ENCODE results near the gene SLC2A13. TPM values are rescaled to one million over a fixed set of nuclear protein-coding genes. Genes with fewer than 3 reads are reported as not detected.

Gene SLC2A13
- polyA plus RNA-seq, 1 donor (not counting 4 experiments of a cell fraction or from before 2014, with no cell fraction given): 1.1 TPM

- H3K79me2 ChIP-seq (ENCODE audit: control insufficient read depth, insufficient read depth, low read length): no peaks in the 10 kb centered on the region
- no peaks in the 10 kb centered on the region for H3K4me1 ChIP-seq (ENCODE audit: control insufficient read depth, extremely low read depth, insufficient read depth, low read length)
- H4K20me1 ChIP-seq (ENCODE audit: control insufficient read depth, extremely low read depth, insufficient read depth, low read length): no peaks in the 10 kb centered on the region
- no peak overlapping the region for H2AFZ ChIP-seq (ENCODE audit: control insufficient read depth, low read length)
- H3K9ac ChIP-seq (ENCODE audit: control insufficient read depth, extremely low read depth, insufficient read depth, low read length): no peak overlapping the region
- H3K27ac ChIP-seq (ENCODE audit: control insufficient read depth, insufficient read depth, low read length): no peak overlapping the region
- no peak for TF ChIP-seq CTCF (optimal IDR thresholded peaks at IDR 0.05 in 1 of 3, IDR thresholded peaks at IDR 0.05 in 1 of 3, conservative IDR thresholded peaks at IDR 0.05 in 1 of 3; ENCODE audit: extremely low read depth in 1 of 3, insufficient read depth in 2 of 3, low read length in 3 of 3)
- no peak for TF ChIP-seq EZH2 (IDR thresholded peaks at IDR 0.05; ENCODE audit: low read length)
- dilution Hi-C loops (cut with MboI; ENCODE audit: extremely low pct_ligation_motif_present, low sequenced_read_pairs): no loop called here
- DNase-seq (ENCODE audit: low read depth, low spot score): no peak
- no peak overlapping the region for H3K4me2 ChIP-seq (ENCODE audit: control insufficient read depth, extremely low read depth, insufficient read depth, low read depth, low read length)
- FAIRE-seq: no peak
- no peaks in the 10 kb centered on the region for H3K9me3 ChIP-seq (ENCODE audit: control insufficient read depth, low read depth, low read length)
- H3K4me3 ChIP-seq (ENCODE audit: control insufficient read depth in 2 of 3, extremely low read depth in 1 of 3, insufficient read depth in 2 of 3, low read depth in 1 of 3, low read length in 3 of 3): no peak overlapping the region
- H3K9me1 ChIP-seq (ENCODE audit: control insufficient read depth, extremely low read depth, insufficient read depth, low read length): no peaks in the 10 kb centered on the region
- no peaks in the 10 kb centered on the region for H3K27me3 ChIP-seq (ENCODE audit: control insufficient read depth, extremely low read depth, insufficient read depth, low read length)
- no peaks in the 10 kb centered on the region for H3K36me3 ChIP-seq (ENCODE audit: control insufficient read depth in 2 of 2, extremely low read depth in 1 of 2, insufficient read depth in 2 of 2, low read length in 2 of 2)
Measured at GRCh38 chr12:39805651-39806050, 300.2 kb downstream of the SLC2A13 start.

- TF ChIP-seq EZH2 (IDR thresholded peaks at IDR 0.05; ENCODE audit: low read length) (no peak), CTCF (optimal IDR thresholded peaks at IDR 0.05 in 1 of 3, IDR thresholded peaks at IDR 0.05 in 1 of 3, conservative IDR thresholded peaks at IDR 0.05 in 1 of 3; ENCODE audit: extremely low read depth in 1 of 3, insufficient read depth in 2 of 3, low read length in 3 of 3) (no peak)
- FAIRE-seq: no peak
Measured at GRCh38 chr12:39804898-39805297, 301.0 kb downstream of the SLC2A13 start.

More at GRCh38 chr12:39804898-39805297, 301.0 kb downstream of the SLC2A13 start:
- dilution Hi-C loops (cut with MboI; ENCODE audit: extremely low pct_ligation_motif_present, low sequenced_read_pairs): no loop called here
- Histone ChIP-seq H3K4me3 (ENCODE audit: control insufficient read depth in 2 of 3, extremely low read depth in 1 of 3, insufficient read depth in 2 of 3, low read depth in 1 of 3, low read length in 3 of 3) (no peak overlapping the region), H4K20me1 (ENCODE audit: control insufficient read depth, extremely low read depth, insufficient read depth, low read length) (no peaks in the 10 kb centered on the region), H3K27ac (ENCODE audit: control insufficient read depth, insufficient read depth, low read length) (no peak overlapping the region), H3K4me2 (ENCODE audit: control insufficient read depth, extremely low read depth, insufficient read depth, low read depth, low read length) (no peak overlapping the region), H3K9me1 (ENCODE audit: control insufficient read depth, extremely low read depth, insufficient read depth, low read length) (no peaks in the 10 kb centered on the region), H3K9me3 (ENCODE audit: control insufficient read depth, low read depth, low read length) (no peaks in the 10 kb centered on the region), H3K79me2 (ENCODE audit: control insufficient read depth, insufficient read depth, low read length) (no peaks in the 10 kb centered on the region), H3K4me1 (ENCODE audit: control insufficient read depth, extremely low read depth, insufficient read depth, low read length) (no peaks in the 10 kb centered on the region), H3K27me3 (ENCODE audit: control insufficient read depth, extremely low read depth, insufficient read depth, low read length) (no peaks in the 10 kb centered on the region), H3K36me3 (ENCODE audit: control insufficient read depth in 2 of 2, extremely low read depth in 1 of 2, insufficient read depth in 2 of 2, low read length in 2 of 2) (no peaks in the 10 kb centered on the region), H2AFZ (ENCODE audit: control insufficient read depth, low read length) (no peak overlapping the region), H3K9ac (ENCODE audit: control insufficient read depth, extremely low read depth, insufficient read depth, low read length) (no peak overlapping the region)
- DNase-seq (ENCODE audit: low read depth, low spot score): no peak

Measured in keratinocyte (primary cell).